PC-3 (cell line): ENCODE data around the gene SCAP. TPM values are rescaled to one million over a fixed set of nuclear protein-coding genes. Genes with fewer than 3 reads are reported as not detected.

Source experiments
- ATAC-seq: fragments of 200-7000 bp; cut with Tn5 transposase; 2 replicates; pipeline ENCODE4 v1.9.1; 2020; ENCODE audit warnings: mild to moderate bottlenecking, moderate library complexity
- BruUV-seq: library from RNA; stranded (reverse); fragments of 400-500 nt; replicated peaks from 2 replicates; lab custom pipeline; 2021; lab: Mats Ljungman, UMichigan
- CTCF ChIA-PET: fragments of 300-600 bp; sonication (Branson Sonifier 250); formaldehyde crosslinking; loops from one replicate; lab custom pipeline; 2022; ENCODE audit warnings: antibody characterized with exemption; lab: Charles Lee
- POLR2A ChIA-PET: fragments of 300-600 bp; sonication (Branson Sonifier 250); formaldehyde crosslinking; loops from one replicate; lab custom pipeline; 2022; ENCODE audit warnings: antibody characterized with exemption; ENCODE audit not compliant: unreplicated experiment; lab: Charles Lee
- DNase-seq: peaks from one replicate; pipeline ENCODE4 v3.0.0-alpha.2; 2015
- H2AFZ ChIP-seq: fragments of 300-600 bp; sonication (generic); 2 replicates; pipeline ENCODE4 v1.6.0; 2016; ENCODE audit warnings: antibody characterized with exemption, low read length
- H3F3A ChIP-seq: fragments of 300-600 bp; sonication (generic); one replicate; pipeline ENCODE4 v1.6.0; 2017; ENCODE audit warnings: antibody characterized with exemption, low read length, control low read depth, mild to moderate bottlenecking; ENCODE audit not compliant: unreplicated experiment
- H3K27ac ChIP-seq: fragments of 300-600 bp; sonication (generic); 2 replicates; pipeline ENCODE4 v1.5.1; 2016; ENCODE audit warnings: mild to moderate bottlenecking, low read length
- H3K27me3 ChIP-seq: fragments of 300-600 bp; sonication (generic); 2 replicates; pipeline ENCODE4 v1.6.1; 2016; ENCODE audit warnings: low read length, mixed read lengths
- H3K36me3 ChIP-seq: fragments of 300-600 bp; sonication (generic); 2 replicates; pipeline ENCODE4 v1.6.1; 2016; ENCODE audit warnings: low read depth, mixed run types, low read length, mixed read lengths
- H3K4me1 ChIP-seq: fragments of 300-600 bp; sonication (generic); 2 replicates; pipeline ENCODE4 v1.5.1; 2016; ENCODE audit warnings: low read length; ENCODE audit not compliant: insufficient read depth
- H3K4me2 ChIP-seq: fragments of 300-600 bp; sonication (generic); 2 replicates; pipeline ENCODE4 v1.6.0; 2016; ENCODE audit warnings: low read length
- H3K4me3 ChIP-seq: fragments of 300-600 bp; sonication (generic); 2 replicates; pipeline ENCODE4 v1.5.1; 2016; ENCODE audit warnings: mild to moderate bottlenecking, low read length, mixed read lengths
- H3K79me2 ChIP-seq: fragments of 300-600 bp; sonication (generic); 2 replicates; pipeline ENCODE4 v1.6.1; 2017; ENCODE audit warnings: low read length, mixed read lengths
- H3K9ac ChIP-seq: fragments of 300-600 bp; sonication (generic); 2 replicates; pipeline ENCODE4 v1.6.0; 2016; ENCODE audit warnings: mild to moderate bottlenecking, low read length
- H3K9me2 ChIP-seq: fragments of 300-600 bp; sonication (generic); replicated peaks from 2 replicates; pipeline ENCODE4 v1.6.1; 2016; ENCODE audit warnings: mixed run types, low read length, mixed read lengths
- H3K9me3 ChIP-seq: fragments of 300-600 bp; sonication (generic); 2 replicates; pipeline ENCODE4 v1.6.1; 2016; ENCODE audit warnings: low read length, mixed read lengths
- H4K20me1 ChIP-seq: fragments of 300-600 bp; sonication (generic); 2 replicates; pipeline ENCODE4 v1.6.1; 2016; ENCODE audit warnings: low read length, mixed read lengths
- CTCF ChIP-seq: fragments of 300-600 bp; sonication (generic); conservative IDR thresholded peaks from 2 replicates; pipeline ENCODE4 v1.5.1; 2017; ENCODE audit warnings: antibody characterized with exemption, low read depth, mild to moderate bottlenecking, low read length
- EZH2 ChIP-seq: fragments of 300-600 bp; sonication (generic); IDR thresholded peaks from one replicate; pipeline ENCODE4 v1.6.1; 2017; ENCODE audit warnings: antibody characterized with exemption, mild to moderate bottlenecking, low read length; ENCODE audit not compliant: unreplicated experiment
- EZH2phosphoT487 ChIP-seq: fragments of 300-600 bp; sonication (generic); IDR thresholded peaks from 2 replicates; pipeline ENCODE4 v1.6.1; 2018; ENCODE audit warnings: mild to moderate bottlenecking, antibody characterized with exemption, low read length, borderline replicate concordance
- intact Hi-C: fragments of 100-400 bp; cut with micrococcal nuclease; formaldehyde crosslinking; loops from 2 replicates; pipeline ENCODE4 v1.9.0; 2023
- total RNA-seq: library from RNA; depleted of rRNA; stranded (reverse); fragments of >200 nt; gene quantifications from 2 replicates; pipeline ENCODE4 v1.2.3, GENCODE V29; 2014

SCAP gene
- total RNA-seq, 1 experiment from 2014 or later: 84.7 TPM

- POLR2A ChIA-PET: no interaction called here
- H3K9ac ChIP-seq: no peak overlapping the region
- no peak overlapping the region for H3K27ac ChIP-seq
- H3K4me2 ChIP-seq: no peak overlapping the region
- peaks cover 18% of the 10 kb centered on the region for H3K79me2 ChIP-seq
- H3K9me3 ChIP-seq: no peaks in the 10 kb centered on the region
- H3K9me2 ChIP-seq: no peaks in the 10 kb centered on the region
- no peaks in the 10 kb centered on the region for H3K4me1 ChIP-seq
- H3K27me3 ChIP-seq: no peaks in the 10 kb centered on the region
- DNase-seq (no peak), ATAC-seq (peak; percentile 82)
- H2AFZ ChIP-seq: no peak overlapping the region
- no peak overlapping the region for H3K4me3 ChIP-seq
- H3K36me3 ChIP-seq: peaks cover 24% of the 10 kb centered on the region; the same call in 1 of the 2 replicates
- TF ChIP-seq EZH2phosphoT487: no peak
- no peak for TF ChIP-seq CTCF
- no peak for TF ChIP-seq EZH2
- BruUV-seq: no TSS peak
- CTCF ChIA-PET: interaction anchor here (0.5 kb wide), 1 partner anchor 77 kb away, joined by 4 read pairs; no protein-coding TSS in a partner anchor
- intact Hi-C loops: no loop called here
- H4K20me1 ChIP-seq: peaks cover 10% of the 10 kb centered on the region
- H3F3A ChIP-seq: no peaks in the 10 kb centered on the region
Observed at GRCh38 chr3:47404955-47405790, 70.6 kb downstream of the SCAP start.

- intact Hi-C loops: no loop called here
- ATAC-seq (no peak), DNase-seq (no peak)
- no peaks in the 10 kb centered on the region for H3K9me3 ChIP-seq
- H2AFZ ChIP-seq: no peak overlapping the region
- H3K9me2 ChIP-seq: no peaks in the 10 kb centered on the region
- H3K9ac ChIP-seq: no peak overlapping the region
- TF ChIP-seq EZH2phosphoT487: no peak
- TF ChIP-seq CTCF: no peak
- no peak for TF ChIP-seq EZH2
- H3K36me3 ChIP-seq: peaks cover 27% of the 10 kb centered on the region; the same call in 1 of the 2 replicates
- H3K4me1 ChIP-seq: no peaks in the 10 kb centered on the region
- H4K20me1 ChIP-seq: peaks cover 10% of the 10 kb centered on the region
- H3K79me2 ChIP-seq: peaks cover 23% of the 10 kb centered on the region
- no peak overlapping the region for H3K27ac ChIP-seq
- no TSS peak for BruUV-seq
- POLR2A ChIA-PET: no interaction called here
- no peaks in the 10 kb centered on the region for H3F3A ChIP-seq
- no peaks in the 10 kb centered on the region for H3K27me3 ChIP-seq
- H3K4me3 ChIP-seq: no peak overlapping the region
- CTCF ChIA-PET: interaction anchor here (0.5 kb wide), 1 partner anchor 78 kb away, joined by 4 read pairs; no protein-coding TSS in a partner anchor
- H3K4me2 ChIP-seq: no peak overlapping the region
Observed at GRCh38 chr3:47404431-47404876, 71.3 kb downstream of the SCAP start.
